D721Med (cell line): ENCODE results near the gene GREM2.

Experiments
- DNase-seq: peaks from one replicate; pipeline ENCODE4 v3.0.0; 2011; ENCODE audit warnings: low spot score; ENCODE audit not compliant: insufficient read length
- FAIRE-seq: peaks from 2 replicates; lab custom pipeline; 2011; peaks lifted over from hg19 to GRCh38; lab: Jason Lieb, UNC
- CTCF ChIP-seq: IDR thresholded peaks from 2 replicates; pipeline ENCODE4 v1.5.1; 2012; ENCODE audit warnings: mild to moderate bottlenecking, control low read depth; ENCODE audit not compliant: insufficient read depth; ENCODE audit errors: missing control alignments

The GREM2 gene

DNA sequence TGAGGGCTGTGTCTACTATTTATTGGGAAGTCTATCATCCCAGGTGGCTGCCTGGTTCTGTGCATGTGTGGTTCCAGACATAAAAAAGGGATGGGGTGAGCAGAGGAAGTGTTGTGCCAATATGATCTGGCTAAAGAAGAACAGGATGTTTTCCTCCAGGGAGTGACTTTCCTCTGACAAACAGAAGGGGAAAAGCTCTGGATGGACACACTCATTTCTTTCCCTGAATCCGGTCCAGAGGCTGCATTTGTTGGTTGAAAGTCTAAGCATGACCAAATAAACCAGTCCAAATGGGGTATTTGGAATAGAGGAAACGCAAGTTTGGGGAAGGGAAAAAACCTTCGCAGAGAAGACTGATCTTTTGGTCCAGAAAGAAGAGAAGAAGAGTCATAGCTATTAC lies 12.7 kb downstream of the GREM2 start:
- no peak for TF ChIP-seq CTCF
- DNase-seq (no peak), FAIRE-seq (no peak)

DNA sequence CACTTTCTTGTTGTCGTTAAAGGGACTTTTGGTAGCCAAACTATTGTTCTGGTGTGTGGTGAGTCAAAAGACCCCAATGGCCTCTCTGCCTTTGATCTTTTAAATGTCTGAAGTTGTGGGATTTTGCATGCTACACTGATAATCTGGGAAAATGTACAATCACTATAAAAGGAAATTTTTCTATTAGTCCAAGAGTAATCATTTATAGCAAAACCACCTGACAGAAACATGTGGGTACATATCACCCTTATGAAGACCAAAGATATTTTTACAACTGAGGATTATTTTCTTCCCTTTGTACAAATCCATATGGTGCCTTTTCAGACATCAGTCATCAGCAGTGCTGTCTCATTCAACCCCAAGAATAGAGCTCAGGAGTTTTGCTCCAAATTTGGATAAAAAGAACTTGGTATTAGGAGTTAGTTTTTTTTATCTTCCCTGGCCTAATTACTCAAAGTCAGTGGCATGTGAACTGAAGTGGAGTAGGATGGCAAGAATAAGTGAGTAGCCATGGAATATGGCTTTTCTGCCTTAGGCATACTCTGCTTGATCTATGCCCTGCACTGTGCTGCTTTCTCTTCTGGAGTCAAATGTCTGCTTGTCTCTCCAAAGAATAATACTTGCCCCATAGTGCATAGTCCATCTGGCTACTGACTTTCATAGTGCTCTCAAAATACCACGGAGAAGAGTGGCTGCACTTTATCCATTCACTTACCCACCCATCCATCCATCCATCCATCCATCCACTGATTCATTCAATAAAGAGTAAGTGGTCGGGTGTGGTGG lies 13.5 kb downstream of the GREM2 start:
- no peak for TF ChIP-seq CTCF
- DNase-seq (no peak), FAIRE-seq (no peak)

- no peak for DNase-seq
- TF ChIP-seq CTCF, result no peak
- FAIRE-seq, result peak; percentile 32
Observed at GRCh38 chr1:240597153-240597745, 14.7 kb downstream of the GREM2 start.

DNA sequence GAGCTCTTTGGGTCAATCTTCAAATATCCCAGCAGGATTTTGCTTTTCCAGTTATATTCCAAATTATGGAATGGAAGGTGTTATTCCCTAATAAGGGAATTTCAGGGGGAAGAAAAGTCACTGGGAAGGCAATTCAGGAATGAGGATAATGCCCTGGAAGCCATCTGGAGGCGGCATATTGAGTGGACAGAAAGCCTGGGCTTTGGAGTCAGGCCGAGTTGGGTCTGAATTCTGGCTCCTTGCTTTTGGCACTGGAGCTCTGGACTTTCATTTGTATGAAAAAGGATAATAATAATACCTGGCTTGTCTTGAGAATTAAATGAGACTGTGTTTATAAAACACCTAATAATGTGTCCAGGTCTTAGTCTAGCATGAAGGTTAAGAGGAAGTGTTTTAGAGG lies 16.5 kb downstream of the GREM2 start:
- no peak for FAIRE-seq

DNA sequence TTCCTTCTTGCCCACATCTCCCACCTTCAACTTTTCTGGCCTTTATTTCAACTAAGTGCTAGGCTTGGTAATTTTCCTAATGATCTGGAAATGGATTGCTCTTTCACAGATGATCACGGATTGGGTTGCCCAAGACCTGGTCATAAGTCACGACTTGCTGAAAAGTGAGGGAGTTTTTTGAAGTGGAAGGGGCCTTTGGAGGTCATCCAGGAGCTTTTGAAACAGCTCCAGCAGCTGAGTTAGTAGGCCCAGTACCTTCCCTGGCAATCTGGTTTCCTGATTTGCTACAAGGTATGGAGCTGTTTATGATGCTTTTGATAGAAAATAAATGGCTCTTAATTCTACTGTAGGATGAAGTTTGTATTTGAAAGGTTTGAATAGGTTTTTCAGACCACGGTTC lies 20.4 kb downstream of the GREM2 start:
- FAIRE-seq (no peak), DNase-seq (no peak)
- no peak for TF ChIP-seq CTCF

More for the DNA sequence above, 16.5 kb downstream of the GREM2 start:
- no peak for DNase-seq
- no peak for TF ChIP-seq CTCF

- no peak for TF ChIP-seq CTCF
- DNase-seq (no peak), FAIRE-seq (peak; percentile 6)
Observed at GRCh38 chr1:240591078-240591477, 20.9 kb downstream of the GREM2 start.

DNA sequence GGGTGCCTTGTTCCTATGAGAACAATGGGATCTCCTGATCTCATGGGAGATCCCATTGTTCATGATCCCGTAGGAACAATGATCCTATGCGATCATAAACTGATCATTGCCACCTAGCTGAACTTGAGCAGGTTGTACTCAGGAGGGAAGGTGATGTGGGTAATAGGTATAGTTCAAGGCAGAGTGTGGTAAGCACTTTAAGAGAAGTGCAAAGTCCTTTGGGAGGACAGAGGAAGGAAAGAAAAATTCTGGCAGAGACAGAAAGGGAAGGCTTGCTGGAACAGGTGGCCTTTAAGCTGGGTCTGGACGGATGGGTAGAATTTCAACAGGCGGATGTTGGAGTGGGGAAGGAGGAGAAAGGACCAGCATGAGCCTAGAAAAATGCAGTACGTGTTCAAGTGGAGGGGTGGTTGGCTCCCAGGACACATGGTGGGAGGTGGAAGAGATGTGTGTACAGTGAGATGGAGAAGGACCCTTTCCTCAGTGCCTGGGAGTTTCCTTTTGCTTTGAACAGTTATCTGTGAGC lies 22.3 kb downstream of the GREM2 start:
- DNase-seq (no peak), FAIRE-seq (no peak)
- TF ChIP-seq CTCF, result no peak
